HCT116 (cell line): ENCODE measurements around the gene BTBD9. TPM values are rescaled to one million over a fixed set of nuclear protein-coding genes. Genes with fewer than 3 reads are reported as not detected.

Experiments
- ATAC-seq: fragments of 200-7000 bp; cut with Tn5 transposase; 2 replicates; pipeline ENCODE4 v1.9.1; 2020; ENCODE audit warnings: mild to moderate bottlenecking, moderate library complexity
- BruUV-seq: library from RNA; stranded (reverse); fragments of 400-500 nt; replicated peaks from 2 replicates; lab custom pipeline; 2021; lab: Mats Ljungman, UMichigan
- CTCF ChIA-PET: fragments of 300-600 bp; sonication (Branson Sonifier 250); formaldehyde crosslinking; loops from one replicate; lab custom pipeline; 2021; ENCODE audit warnings: antibody characterized with exemption; lab: Charles Lee
- POLR2A ChIA-PET: fragments of 300-600, 350-600 bp; sonication (Branson Sonifier 250); formaldehyde crosslinking; loops from one replicate; lab custom pipeline; 2021; ENCODE audit warnings: antibody characterized with exemption; lab: Charles Lee
- RAD21 ChIA-PET, 2 experiments: fragments of 300-600 bp; sonication (Branson Sonifier 250); formaldehyde crosslinking; loops; one replicate each; lab custom pipeline; 2023; ENCODE audit warnings: low total read pairs in 2 of 2; ENCODE audit not compliant: uncharacterized antibody in 2 of 2, unreplicated experiment in 2 of 2, low non-redundant PET in 1 of 2; lab: Charles Lee
- DNase-seq: peaks from one replicate; pipeline ENCODE4 v3.0.0-alpha.2; 2010; ENCODE audit warnings: low read depth, low spot score
- H2AFZ ChIP-seq: fragments of 200-600 bp; shearing (Covaris generic), sonication (generic); 2 replicates; pipeline ENCODE4 v1.6.1; 2017; ENCODE audit warnings: low read depth, mixed run types, mixed read lengths, antibody characterized with exemption, low read length; ENCODE audit not compliant: poor library complexity, severe bottlenecking
- H3K27ac ChIP-seq: 2 replicates; pipeline ENCODE4 v1.5.1; 2012; ENCODE audit warnings: low read depth, low read length
- H3K27me3 ChIP-seq: fragments of 200-600 bp; sonication (generic); 2 replicates; pipeline ENCODE4 v1.6.1; 2016; ENCODE audit warnings: mixed run types, low read length, mixed read lengths; ENCODE audit not compliant: insufficient read depth
- H3K36me3 ChIP-seq, 2 experiments: fragments of 200-500 bp in 1 of 2; fragments of 200-600 bp in 1 of 2; sonication (Bioruptor generic) in 1 of 2; sonication (generic) in 1 of 2; 2 replicates each; pipeline versions ENCODE4 v1.5.1 to v1.6.1; 2014 to 2016; ENCODE audit warnings: low read length in 2 of 2, inconsistent platforms in 1 of 2, mixed read lengths in 1 of 2, mixed run types in 1 of 2; ENCODE audit not compliant: insufficient read depth in 2 of 2, control insufficient read depth in 1 of 2
- H3K4me1 ChIP-seq, 2 experiments: fragments of 200-600 bp in 1 of 2; sonication (generic) in 1 of 2; 2 replicates each; pipeline versions ENCODE4 v1.5.1 to v1.6.1; 2012 to 2017; ENCODE audit warnings: low read length in 2 of 2, inconsistent platforms in 1 of 2, mild to moderate bottlenecking in 1 of 2, mixed read lengths in 1 of 2, mixed run types in 1 of 2, moderate library complexity in 1 of 2; ENCODE audit not compliant: insufficient read depth in 2 of 2, control insufficient read depth in 1 of 2
- H3K4me2 ChIP-seq: fragments of 200-600 bp; sonication (generic); 2 replicates; pipeline ENCODE4 v1.6.1; 2017; ENCODE audit warnings: mixed run types, low read length, mixed read lengths
- H3K4me3 ChIP-seq, 2 experiments: fragments of 200-600 bp in 1 of 2; sonication (generic) in 1 of 2; replicated peaks in 1 of 2; 2 replicates each; pipeline ENCODE4 v1.5.1; 2011 to 2016; ENCODE audit warnings: low read length in 2 of 2, control low read depth in 1 of 2, low read depth in 1 of 2, mild to moderate bottlenecking in 1 of 2, mixed read lengths in 1 of 2, mixed run types in 1 of 2
- H3K79me2 ChIP-seq: fragments of 200-600 bp; sonication (generic); 2 replicates; pipeline ENCODE4 v1.6.1; 2017; ENCODE audit warnings: mild to moderate bottlenecking, mixed run types, low read length, moderate library complexity, mixed read lengths; ENCODE audit not compliant: insufficient read depth
- H3K9ac ChIP-seq: fragments of 200-600 bp; sonication (generic); 2 replicates; pipeline ENCODE4 v1.6.1; 2016; ENCODE audit warnings: low read length, mixed read lengths
- H3K9me2 ChIP-seq: fragments of 200-600 bp; sonication (generic), shearing (Covaris generic); 2 replicates; pipeline ENCODE4 v1.6.1; 2017; ENCODE audit warnings: mixed run types, mild to moderate bottlenecking, moderate library complexity; ENCODE audit not compliant: insufficient read depth
- H3K9me3 ChIP-seq, 2 experiments: fragments of 200-500 bp in 1 of 2; fragments of 200-600 bp in 1 of 2; sonication (Bioruptor generic) in 1 of 2; sonication (generic) in 1 of 2; 2 replicates each; pipeline ENCODE4 v1.6.1; 2014 to 2017; ENCODE audit warnings: low read length in 2 of 2, mixed read lengths in 2 of 2, inconsistent platforms in 1 of 2, low read depth in 1 of 2, mild to moderate bottlenecking in 1 of 2, mixed run types in 1 of 2, moderate library complexity in 1 of 2; ENCODE audit not compliant: control insufficient read depth in 1 of 2, insufficient read depth in 1 of 2
- H4K20me1 ChIP-seq: fragments of 200-600 bp; sonication (generic), shearing (Covaris generic); 2 replicates; pipeline ENCODE4 v1.6.1; 2017; ENCODE audit warnings: mixed run types, mild to moderate bottlenecking, moderate library complexity; ENCODE audit not compliant: insufficient read depth
- CBX3 ChIP-seq: IDR thresholded peaks from 2 replicates; pipeline ENCODE4 v1.6.1; 2012; ENCODE audit warnings: low read depth
- ELF1 ChIP-seq: IDR thresholded peaks from 2 replicates; pipeline ENCODE4 v1.6.1; 2012; ENCODE audit warnings: low read depth, borderline replicate concordance
- EZH2 ChIP-seq: fragments of 200-600 bp; sonication (generic); IDR thresholded peaks from 2 replicates; pipeline ENCODE4 v1.6.1; 2017; ENCODE audit warnings: antibody characterized with exemption, mixed run types
- FOSL1 ChIP-seq: IDR thresholded peaks from 2 replicates; pipeline ENCODE4 v1.6.1; 2012; ENCODE audit warnings: low read depth
- JUND ChIP-seq: IDR thresholded peaks from 2 replicates; pipeline ENCODE4 v1.6.1; 2012
- POLR2AphosphoS5 ChIP-seq: IDR thresholded peaks from 2 replicates; pipeline ENCODE4 v1.6.1; 2011; ENCODE audit warnings: mild to moderate bottlenecking, low read depth, low read length, moderate library complexity
- RAD21 ChIP-seq: IDR thresholded peaks from 2 replicates; pipeline ENCODE4 v1.6.1; 2012; ENCODE audit warnings: low read depth, mild to moderate bottlenecking
- SIN3A ChIP-seq: IDR thresholded peaks from 2 replicates; pipeline ENCODE4 v1.6.1; 2012; ENCODE audit warnings: low read depth
- SP1 ChIP-seq: IDR thresholded peaks from 2 replicates; pipeline ENCODE4 v1.6.1; 2012; ENCODE audit warnings: low read depth
- SRF ChIP-seq: IDR thresholded peaks from 2 replicates; pipeline ENCODE4 v1.6.1; 2012; ENCODE audit warnings: low read depth
- TCF7L2 ChIP-seq: IDR thresholded peaks from 2 replicates; pipeline ENCODE4 v1.7.0; 2011; ENCODE audit warnings: borderline replicate concordance, inconsistent platforms; ENCODE audit not compliant: insufficient read depth, insufficient read length; ENCODE audit errors: extremely low read depth
- YY1 ChIP-seq: IDR thresholded peaks from 2 replicates; pipeline ENCODE4 v1.6.1; 2011; ENCODE audit warnings: low read length, low read depth, moderate library complexity, mild to moderate bottlenecking; ENCODE audit not compliant: insufficient replicate concordance; ENCODE audit errors: extremely low read depth
- ZFX ChIP-seq: fragments of 450-650 bp; IDR thresholded peaks from 2 replicates; pipeline ENCODE4 v1.6.1; 2017
- intact Hi-C: fragments of 100-400 bp; cut with micrococcal nuclease; formaldehyde crosslinking; loops from 2 replicates; pipeline ENCODE4 v1.10.0; 2022
- total RNA-seq: library from RNA; stranded (reverse); gene quantifications from one replicate; pipeline ENCODE4 v1.2.1, GENCODE V29; 2021; ENCODE audit not compliant: unreplicated experiment
- TF ChIP-seq, protein P1 (sequence below): IDR thresholded peaks from 2 replicates; pipeline ENCODE4 v1.6.1; 2012
- TF ChIP-seq, protein P2 (sequence below): IDR thresholded peaks from 2 replicates; pipeline ENCODE4 v1.6.1; 2011; ENCODE audit warnings: mild to moderate bottlenecking, low read length, moderate library complexity; ENCODE audit not compliant: insufficient replicate concordance; ENCODE audit errors: extremely low read depth
- TF ChIP-seq, protein P3 (sequence below): IDR thresholded peaks from 2 replicates; pipeline ENCODE4 v1.6.1; 2012

BTBD9 gene
- total RNA-seq, 1 experiment from 2014 or later = 10.9 TPM

DNA sequence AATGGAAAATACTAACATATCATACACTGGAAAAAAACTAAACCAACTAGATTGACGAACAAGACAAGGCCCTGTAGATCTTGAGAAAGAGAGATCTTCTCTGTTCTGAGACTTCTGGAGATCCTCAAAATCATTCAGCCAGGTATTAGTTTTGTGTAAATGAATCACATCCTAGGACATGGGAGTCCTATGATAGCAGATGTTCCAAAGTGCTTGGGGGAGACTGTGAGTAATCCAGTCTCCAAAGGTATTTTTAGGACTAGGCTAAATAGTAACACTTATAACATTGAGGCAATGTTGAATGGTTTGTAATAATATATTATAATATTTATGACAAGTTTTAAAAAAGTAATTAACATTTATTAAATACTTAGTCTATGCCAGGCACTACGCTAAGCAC is 275.0 kb downstream of the BTBD9 start (continued):
- TF ChIP-seq SRF = no peak
- TF ChIP-seq, protein P1, sequence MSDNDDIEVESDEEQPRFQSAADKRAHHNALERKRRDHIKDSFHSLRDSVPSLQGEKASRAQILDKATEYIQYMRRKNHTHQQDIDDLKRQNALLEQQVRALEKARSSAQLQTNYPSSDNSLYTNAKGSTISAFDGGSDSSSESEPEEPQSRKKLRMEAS = no peak
- TF ChIP-seq, all 23 proteins: peak for 0

DNA sequence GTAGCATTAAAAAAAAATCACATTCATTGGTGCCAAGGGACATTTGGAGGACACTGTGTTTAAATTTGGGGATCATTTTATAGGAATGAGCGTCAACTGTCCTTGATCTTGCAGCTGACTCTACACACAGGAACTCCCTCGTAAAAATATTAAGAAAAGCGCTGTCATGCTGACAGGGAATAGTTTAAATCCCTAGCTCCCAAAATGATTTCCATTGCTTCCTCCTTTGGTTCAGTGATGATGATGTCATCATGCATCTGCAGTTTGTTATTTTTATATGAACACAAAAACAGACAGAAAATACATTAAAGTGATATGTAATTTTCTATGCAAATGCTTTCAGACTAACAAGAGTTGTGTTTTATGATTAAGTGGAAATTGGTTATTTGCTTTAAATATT is 275.6 kb downstream of the BTBD9 start:
- DNase-seq (no peak), ATAC-seq (no peak)
- BruUV-seq = no TSS peak
- ChIA-PET POLR2A (interaction anchor here (0.6 kb wide), 1 partner anchor 275 kb away, joined by 3 read pairs; the partner anchor contains the start of gene BTBD9), CTCF (no interaction called here), RAD21 (no interaction called here)
- H3K79me2 ChIP-seq = no peaks in the 10 kb centered on the region
- H2AFZ ChIP-seq = no peak overlapping the region
- H3K4me1 ChIP-seq = peaks cover under 1 to 3% of the 10 kb centered on the region in 2 experiments; a peak in 2 of 4 replicates
- H3K36me3 ChIP-seq = no peaks in the 10 kb centered on the region
- H3K4me2 ChIP-seq = no peak overlapping the region
- H3K9me3 ChIP-seq = no peaks in the 10 kb centered on the region
- H3K27me3 ChIP-seq = no peaks in the 10 kb centered on the region
- no peaks in the 10 kb centered on the region for H3K9me2 ChIP-seq
- intact Hi-C loops = no loop called here
- no peak overlapping the region for H3K4me3 ChIP-seq
- TF ChIP-seq TCF7L2 (no peak), CBX3 (no peak), SP1 (no peak), JUND (no peak), ZFX (no peak), EZH2 (no peak), RAD21 (no peak), SIN3A (no peak), ELF1 (no peak), YY1 (no peak), FOSL1 (no peak), POLR2AphosphoS5 (no peak), SRF (no peak)
- TF ChIP-seq, protein P2, sequence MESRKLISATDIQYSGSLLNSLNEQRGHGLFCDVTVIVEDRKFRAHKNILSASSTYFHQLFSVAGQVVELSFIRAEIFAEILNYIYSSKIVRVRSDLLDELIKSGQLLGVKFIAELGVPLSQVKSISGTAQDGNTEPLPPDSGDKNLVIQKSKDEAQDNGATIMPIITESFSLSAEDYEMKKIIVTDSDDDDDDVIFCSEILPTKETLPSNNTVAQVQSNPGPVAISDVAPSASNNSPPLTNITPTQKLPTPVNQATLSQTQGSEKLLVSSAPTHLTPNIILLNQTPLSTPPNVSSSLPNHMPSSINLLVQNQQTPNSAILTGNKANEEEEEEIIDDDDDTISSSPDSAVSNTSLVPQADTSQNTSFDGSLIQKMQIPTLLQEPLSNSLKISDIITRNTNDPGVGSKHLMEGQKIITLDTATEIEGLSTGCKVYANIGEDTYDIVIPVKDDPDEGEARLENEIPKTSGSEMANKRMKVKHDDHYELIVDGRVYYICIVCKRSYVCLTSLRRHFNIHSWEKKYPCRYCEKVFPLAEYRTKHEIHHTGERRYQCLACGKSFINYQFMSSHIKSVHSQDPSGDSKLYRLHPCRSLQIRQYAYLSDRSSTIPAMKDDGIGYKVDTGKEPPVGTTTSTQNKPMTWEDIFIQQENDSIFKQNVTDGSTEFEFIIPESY = no peak
- TF ChIP-seq, protein P3, sequence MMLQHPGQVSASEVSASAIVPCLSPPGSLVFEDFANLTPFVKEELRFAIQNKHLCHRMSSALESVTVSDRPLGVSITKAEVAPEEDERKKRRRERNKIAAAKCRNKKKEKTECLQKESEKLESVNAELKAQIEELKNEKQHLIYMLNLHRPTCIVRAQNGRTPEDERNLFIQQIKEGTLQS = no peak
- H3K9ac ChIP-seq = no peak overlapping the region
- no peak overlapping the region for H3K27ac ChIP-seq
- no peaks in the 10 kb centered on the region for H4K20me1 ChIP-seq
